Liver (tissue), 9 donors: ENCODE measurements around the gene NFATC1. TPM values are rescaled to one million over a fixed set of nuclear protein-coding genes. Genes with fewer than 3 reads are reported as not detected.

Source experiments
- DNase-seq: peaks from one replicate; pipeline ENCODE4 v3.0.0-alpha.2; 2017; ENCODE audit warnings: low spot score
- H3K27ac ChIP-seq, 2 donors: one replicate each; pipeline ENCODE4 v1.7.0; 2013; ENCODE audit warnings: inconsistent platforms in 2 of 2, low read length in 2 of 2, control low read depth in 1 of 2, low read depth in 1 of 2, mild to moderate bottlenecking in 1 of 2
- H3K27me3 ChIP-seq, 4 donors: one replicate each; pipeline versions ENCODE4 v1.6.1 to v1.7.0; 2013; ENCODE audit warnings: low read length in 3 of 4, inconsistent platforms in 1 of 4, mild to moderate bottlenecking in 1 of 4, moderate library complexity in 1 of 4; ENCODE audit not compliant: control insufficient read depth in 4 of 4, insufficient read depth in 4 of 4
- H3K36me3 ChIP-seq, 4 donors: one replicate each; pipeline versions ENCODE4 v1.6.1 to v1.7.0; 2013; ENCODE audit warnings: low read length in 3 of 4, mild to moderate bottlenecking in 3 of 4, low read depth in 1 of 4, moderate library complexity in 1 of 4; ENCODE audit not compliant: control insufficient read depth in 4 of 4, insufficient read depth in 3 of 4
- H3K4me1 ChIP-seq, 4 donors: one replicate each; pipeline versions ENCODE4 v1.6.1 to v1.7.0; 2013; ENCODE audit warnings: low read length in 3 of 4, mild to moderate bottlenecking in 3 of 4, moderate library complexity in 1 of 4; ENCODE audit not compliant: control insufficient read depth in 4 of 4, insufficient read depth in 4 of 4
- H3K4me3 ChIP-seq, 3 donors: one replicate each; pipeline versions ENCODE4 v1.6.1 to v1.7.0; 2013; ENCODE audit warnings: low read length in 3 of 3, control low read depth in 1 of 3, low read depth in 1 of 3, mild to moderate bottlenecking in 1 of 3
- H3K9ac ChIP-seq, 2 donors: one replicate each; pipeline ENCODE4 v1.7.0; 2013; ENCODE audit warnings: low read length in 2 of 2, mild to moderate bottlenecking in 2 of 2, moderate library complexity in 2 of 2, control low read depth in 1 of 2, low read depth in 1 of 2
- H3K9me3 ChIP-seq, 4 donors: one replicate each; pipeline versions ENCODE4 v1.6.1 to v1.7.0; 2013; ENCODE audit warnings: low read length in 3 of 4; ENCODE audit not compliant: control insufficient read depth in 4 of 4
- CTCF ChIP-seq: fragments of 150-350 bp; IDR thresholded peaks from 2 replicates; pipeline ENCODE4 v1.5.1; 2017; ENCODE audit warnings: improper control_type of control experiment, low read depth, low read length; ENCODE audit not compliant: missing input control
- EGR1 ChIP-seq, 2 donors: IDR thresholded peaks; 2 replicates each; pipeline ENCODE4 v1.6.1; 2016 to 2018; ENCODE audit warnings: antibody characterized with exemption in 2 of 2, low read depth in 2 of 2
- FOXA1 ChIP-seq: IDR thresholded peaks from 2 replicates; pipeline ENCODE4 v1.6.1; 2016; ENCODE audit warnings: antibody characterized with exemption
- HNF4G ChIP-seq: IDR thresholded peaks from 2 replicates; pipeline ENCODE4 v1.6.1; 2016; ENCODE audit warnings: antibody characterized with exemption
- JUND ChIP-seq, 2 donors: IDR thresholded peaks; 2 replicates each; pipeline ENCODE4 v1.6.1; 2016; ENCODE audit warnings: antibody characterized with exemption in 2 of 2
- MAX ChIP-seq: IDR thresholded peaks from 2 replicates; pipeline ENCODE4 v1.6.1; 2016; ENCODE audit warnings: antibody characterized with exemption
- NR2F2 ChIP-seq: IDR thresholded peaks from 2 replicates; pipeline ENCODE4 v1.6.1; 2016; ENCODE audit warnings: antibody characterized with exemption
- RAD21 ChIP-seq, 2 donors: IDR thresholded peaks; 2 replicates each; pipeline ENCODE4 v1.6.1; 2016; ENCODE audit warnings: antibody characterized with exemption in 2 of 2, mild to moderate bottlenecking in 2 of 2
- REST ChIP-seq: IDR thresholded peaks from 2 replicates; pipeline ENCODE4 v1.6.1; 2016; ENCODE audit warnings: antibody characterized with exemption, mild to moderate bottlenecking
- RXRA ChIP-seq, 2 donors: IDR thresholded peaks; 2 replicates each; pipeline ENCODE4 v1.6.1; 2017 to 2018; ENCODE audit warnings: antibody characterized with exemption in 2 of 2, mild to moderate bottlenecking in 1 of 2
- SP1 ChIP-seq: IDR thresholded peaks from 2 replicates; pipeline ENCODE4 v1.6.1; 2018; ENCODE audit warnings: antibody characterized with exemption, mild to moderate bottlenecking
- TAF1 ChIP-seq: conservative IDR thresholded peaks from 2 replicates; pipeline ENCODE4 v1.6.1; 2016; ENCODE audit warnings: antibody characterized with exemption, mild to moderate bottlenecking
- YY1 ChIP-seq: IDR thresholded peaks from 2 replicates; pipeline ENCODE4 v1.6.1; 2016; ENCODE audit warnings: antibody characterized with exemption, mild to moderate bottlenecking
- ZBTB33 ChIP-seq: IDR thresholded peaks from 2 replicates; pipeline ENCODE4 v1.6.1; 2016; ENCODE audit warnings: antibody characterized with exemption
- WGBS: extraction: QIAGEN DNeasy Blood & Tissue Kit; methylation state at CpG from one replicate; pipeline ENCODE4 v1.1.7; 2013; 5-methylcytosine and 5-hydroxymethylcytosine counted together
- polyA plus RNA-seq, 2 donors: library from polyadenylated mRNA; stranded (reverse) in 1 of 2; unstranded in 1 of 2; fragments of 200-250 nt in 1 of 2; fragments of >200 nt in 1 of 2; fragmentation: Nextera tagmentation in 1 of 2; extraction: Ambion mirVana in 1 of 2; gene quantifications; one replicate each; pipeline versions ENCODE4 v1.2.1 to v1.2.3, GENCODE V29; 2013 to 2015
- total RNA-seq, 2 donors: library from RNA; depleted of rRNA; stranded (reverse); fragments of >200 nt; gene quantifications; one replicate each; pipeline ENCODE4 v1.2.3, GENCODE V29; 2014
- donor health status: healthy.
- donor health status: healthy.
- donor health status: healthy.
- donor health status: healthy.
- donor health status: healthy.

Gene NFATC1
- total and polyA plus RNA-seq, 4 donors, result 0.57 to 2.2 (median 1.3) TPM

- peaks cover 0 to 7% (median 1%) of the 10 kb centered on the region in 4 donors for H3K9me3 ChIP-seq
- 75% methylated on average over 13 of the region's 13 CpGs for WGBS
- no peaks in the 10 kb centered on the region for H3K27me3 ChIP-seq
- DNase-seq, result no peak
- H3K9ac ChIP-seq, result no peak overlapping the region
- TF ChIP-seq RAD21 (IDR thresholded peaks at IDR 0.05), result no peak
- TF ChIP-seq MAX, result no peak
- TF ChIP-seq YY1, result no peak
- no peak for TF ChIP-seq CTCF
- no peak for TF ChIP-seq REST
- TF ChIP-seq FOXA1, result no peak
- TF ChIP-seq ZBTB33, result no peak
- no peak for TF ChIP-seq TAF1
- TF ChIP-seq SP1, result no peak
- TF ChIP-seq RXRA (IDR thresholded peaks at IDR 0.05), result no peak
- no peak overlapping the region for H3K4me3 ChIP-seq
- H3K27ac ChIP-seq, result no peak overlapping the region
- no peaks in the 10 kb centered on the region for H3K36me3 ChIP-seq
- H3K4me1 ChIP-seq, result no peaks in the 10 kb centered on the region
Measured at GRCh38 chr18:79534356-79534755, 138.6 kb downstream of the NFATC1 start.

GRCh38 chr18:79537758-79538157, 142.0 kb downstream of the NFATC1 start:
- DNase-seq, result no peak
- no peak for TF ChIP-seq ZBTB33
- no peak for TF ChIP-seq NR2F2
- no peak for TF ChIP-seq EGR1 (IDR thresholded peaks at IDR 0.05; ENCODE audit: low read depth in 2 of 2)
- no peak for TF ChIP-seq HNF4G
- no peak for TF ChIP-seq JUND (IDR thresholded peaks at IDR 0.05)
- TF ChIP-seq TAF1, result no peak

More at GRCh38 chr18:79537758-79538157, 142.0 kb downstream of the NFATC1 start:
- Histone ChIP-seq H3K4me3 (peak overlapping the region in 1 of 3 donors; percentile 33), H3K36me3 (no peaks in the 10 kb centered on the region), H3K9ac (no peak overlapping the region), H3K27me3 (no peaks in the 10 kb centered on the region), H3K4me1 (no peaks in the 10 kb centered on the region), H3K9me3 (peaks cover 0 to 7% (median 1%) of the 10 kb centered on the region in 4 donors), H3K27ac (no peak overlapping the region)
- 92% methylated on average over 8 of the region's 8 CpGs for WGBS
